OCI-LY7 (cell line): ENCODE measurements around the gene ATP11C.

Experiments
- CTCF ChIP-seq: fragments of 200-600 bp; sonication (generic); conservative IDR thresholded peaks from 2 replicates; pipeline ENCODE4 v1.5.1; 2014; ENCODE audit warnings: mild to moderate bottlenecking, antibody characterized with exemption, low read length, moderate library complexity, mixed read lengths
- EZH2phosphoT487 ChIP-seq: fragments of 200-600 bp; sonication (generic); IDR thresholded peaks from 2 replicates; pipeline ENCODE4 v1.6.1; 2018; ENCODE audit warnings: low read depth, borderline replicate concordance, mild to moderate bottlenecking, mixed run types, antibody characterized with exemption, low read length, moderate library complexity, mixed read lengths

DNA sequence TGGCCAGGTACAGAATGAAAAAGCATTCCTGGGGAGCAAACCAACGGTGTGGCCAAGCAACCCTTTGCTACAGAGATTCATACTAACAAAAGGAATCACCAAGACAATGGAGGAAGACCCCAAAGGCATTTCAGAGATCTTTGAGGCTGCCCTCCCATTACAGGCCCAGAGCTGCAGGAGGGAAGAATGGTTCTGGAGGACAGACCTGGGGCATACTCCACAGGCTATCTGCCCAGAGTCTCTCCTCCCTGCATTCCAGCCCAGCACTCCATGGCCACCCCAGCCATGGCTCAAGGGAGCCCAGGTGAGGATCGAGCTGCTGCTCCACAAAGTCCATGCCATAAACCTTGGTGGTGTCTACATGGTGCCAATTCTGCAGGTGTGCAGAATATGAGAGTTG, 81.9 kb downstream of the ATP11C start:
- no peak for TF ChIP-seq CTCF
- no peak for TF ChIP-seq EZH2phosphoT487
